B cell (primary cell): ENCODE data around the gene GAREM1. TPM values are rescaled to one million over a fixed set of nuclear protein-coding genes. Genes with fewer than 3 reads are reported as not detected.

ENCODE experiments used
- ATAC-seq: fragments of 200-7000 bp; cut with Tn5 transposase; one replicate; pipeline ENCODE4 v1.10.0; 2021; ENCODE audit warnings: low read depth, mild to moderate bottlenecking, moderate number of reproducible peaks, moderate library complexity
- CTCF ChIA-PET: fragments of 350-600 bp; sonication (Branson Sonifier 250); formaldehyde crosslinking; loops from one replicate; lab custom pipeline; 2021; ENCODE audit warnings: antibody characterized with exemption, inconsistent platforms; lab: Charles Lee
- POLR2A ChIA-PET: fragments of 350-600 bp; sonication (Branson Sonifier 250); formaldehyde crosslinking; loops from one replicate; lab custom pipeline; 2021; ENCODE audit warnings: antibody characterized with exemption; lab: Charles Lee
- DNase-seq: peaks from one replicate; pipeline ENCODE4 v3.0.0; 2013
- H2AFZ ChIP-seq: 2 replicates; pipeline ENCODE4 v1.6.1; 2012; ENCODE audit warnings: mild to moderate bottlenecking, low read depth, low read length; ENCODE audit not compliant: insufficient read depth, poor library complexity, severe bottlenecking
- H3K27ac ChIP-seq, 2 donors: 1 replicate in 1 of 2; 2 replicates in 1 of 2; pipeline ENCODE4 v1.5.1; 2012 to 2013; ENCODE audit warnings: low read length in 2 of 2, mild to moderate bottlenecking in 2 of 2, moderate library complexity in 1 of 2
- H3K27me3 ChIP-seq, 4 experiments: fragments of 200-600 bp in 1 of 4; sonication (generic) in 1 of 4; replicated peaks in 1 of 4; 1 replicate in 2 of 4; 2 replicates in 2 of 4; pipeline versions ENCODE4 v1.6.1 to v1.7.0; 2013 to 2016; ENCODE audit warnings: low read length in 3 of 4, mild to moderate bottlenecking in 2 of 4, mixed read lengths in 1 of 4, moderate library complexity in 1 of 4; ENCODE audit not compliant: insufficient read depth in 4 of 4, control insufficient read depth in 3 of 4; ENCODE audit errors: control extremely low read depth in 1 of 4
- H3K36me3 ChIP-seq, 2 experiments: replicated peaks in 1 of 2; 1 replicate in 1 of 2; 2 replicates in 1 of 2; pipeline versions ENCODE4 v1.6.1 to v1.7.1; 2013; ENCODE audit warnings: low read length in 1 of 2; ENCODE audit not compliant: insufficient read depth in 2 of 2, control insufficient read depth in 1 of 2; ENCODE audit errors: control extremely low read depth in 1 of 2, extremely low read depth in 1 of 2
- H3K4me1 ChIP-seq, 2 donors: fragments of 200-600 bp in 1 of 2; sonication (generic) in 1 of 2; 1 replicate in 1 of 2; 2 replicates in 1 of 2; pipeline versions ENCODE4 v1.5.1 to v1.6.1; 2013 to 2017; ENCODE audit warnings: low read length in 2 of 2; ENCODE audit not compliant: control insufficient read depth in 2 of 2, insufficient read depth in 2 of 2
- H3K4me2 ChIP-seq: replicated peaks from 2 replicates; pipeline ENCODE3; 2012; ENCODE audit warnings: mild to moderate bottlenecking, low read depth, low read length; ENCODE audit not compliant: poor library complexity, severe bottlenecking
- H3K4me3 ChIP-seq, 5 experiments: fragments of 200-600 bp in 1 of 5; sonication (generic) in 1 of 5; 1 replicate in 3 of 5; 2 replicates in 2 of 5; pipeline versions ENCODE4 v1.5.1 to v1.7.0; 2011 to 2016; ENCODE audit warnings: low read length in 4 of 5, mild to moderate bottlenecking in 4 of 5, low read depth in 2 of 5, control low read depth in 1 of 5, moderate library complexity in 1 of 5; ENCODE audit not compliant: insufficient read depth in 1 of 5; ENCODE audit errors: control extremely low read depth in 1 of 5, extremely low read depth in 1 of 5
- H3K79me2 ChIP-seq: fragments of 200-600 bp; sonication (generic); one replicate; pipeline ENCODE4 v1.6.0; 2016; ENCODE audit warnings: low read length; ENCODE audit not compliant: control insufficient read depth, insufficient read depth
- H3K9ac ChIP-seq: fragments of 200-600 bp; sonication (generic); 2 replicates; pipeline ENCODE4 v1.6.1; 2017; ENCODE audit warnings: mild to moderate bottlenecking, low read length, moderate library complexity
- H3K9me3 ChIP-seq, 3 donors: one replicate each; pipeline versions ENCODE4 v1.6.1 to v1.7.1; 2013; ENCODE audit warnings: low read length in 2 of 3; ENCODE audit not compliant: control insufficient read depth in 2 of 3, insufficient read depth in 1 of 3; ENCODE audit errors: control extremely low read depth in 1 of 3
- H4K20me1 ChIP-seq: 2 replicates; pipeline ENCODE4 v1.6.0; 2012; ENCODE audit warnings: mild to moderate bottlenecking, low read length; ENCODE audit not compliant: insufficient read depth, control insufficient read depth, poor library complexity, severe bottlenecking
- H3K27ac Mint-ChIP-seq: one replicate; pipeline ENCODE4 v1.8.0; 2021; ENCODE audit warnings: mixed read lengths
- H3K27me3 Mint-ChIP-seq: one replicate; pipeline ENCODE4 v1.8.0; 2021; ENCODE audit warnings: mixed read lengths
- H3K4me1 Mint-ChIP-seq: one replicate; pipeline ENCODE4 v1.8.0; 2021; ENCODE audit warnings: mixed read lengths
- H3K4me3 Mint-ChIP-seq: one replicate; pipeline ENCODE4 v1.8.0; 2021; ENCODE audit warnings: mixed read lengths
- H3K9me3 Mint-ChIP-seq: one replicate; pipeline ENCODE4 v1.8.0; 2022; ENCODE audit warnings: mixed read lengths; ENCODE audit not compliant: insufficient read depth
- CTCF ChIP-seq: fragments of 200-600 bp; IDR thresholded peaks from one replicate; pipeline ENCODE4 v1.8.0; 2022; ENCODE audit warnings: antibody characterized with exemption, mild to moderate bottlenecking
- EZH2 ChIP-seq: IDR thresholded peaks from 2 replicates; pipeline ENCODE4 v1.6.1; 2012; ENCODE audit warnings: borderline replicate concordance, low read depth, mild to moderate bottlenecking, moderate library complexity, low read length; ENCODE audit not compliant: insufficient read depth, poor library complexity, severe bottlenecking
- WGBS: methylation state at CpG from one replicate; pipeline ENCODE4 v1.1.5; 2013; ENCODE audit warnings: missing lambda C conversion rate; ENCODE audit not compliant: insufficient coverage; 5-methylcytosine and 5-hydroxymethylcytosine counted together
- intact Hi-C: fragments of 100-400 bp; cut with micrococcal nuclease; formaldehyde crosslinking; loops from one replicate; pipeline ENCODE4 v1.10.0; 2022
- polyA plus RNA-seq: library from polyadenylated mRNA; depleted of rRNA; stranded (reverse); fragments of >200 nt; gene quantifications from 2 replicates; pipeline ENCODE4 v1.2.3, GENCODE V29; 2012
- total RNA-seq, 2 donors: library from RNA; stranded (reverse); fragments of 120-200 nt in 1 of 2; gene quantifications; 1 replicate in 1 of 2; 2 replicates in 1 of 2; pipeline versions ENCODE4 v1.2.3 to v1.2.4, GENCODE V29; 2013 to 2022

GAREM1 gene
- total and polyA plus RNA-seq, 2 donors (not counting 1 experiment from before 2014, with no cell fraction given) = not detected

- no peak for ATAC-seq
- Mint-ChIP-seq H3K9me3 (peaks cover 1% of the 10 kb centered on the region), H3K27ac (no peak overlapping the region), H3K27me3 (peaks cover 21% of the 10 kb centered on the region), H3K4me1 (no peaks in the 10 kb centered on the region), H3K4me3 (no peak overlapping the region)
- Histone ChIP-seq H2AFZ (no peak overlapping the region), H4K20me1 (no peaks in the 10 kb centered on the region), H3K9ac (no peak overlapping the region), H3K27me3 (peaks cover 0 to 5% (median 0%) of the 10 kb centered on the region in 4 experiments), H3K9me3 (no peaks in the 10 kb centered on the region), H3K79me2 (no peaks in the 10 kb centered on the region), H3K4me2 (no peak overlapping the region), H3K27ac (no peak overlapping the region), H3K4me1 (no peaks in the 10 kb centered on the region), H3K36me3 (no peaks in the 10 kb centered on the region), H3K4me3 (no peak overlapping the region)
- intact Hi-C loops = no loop called here
- no CpG with 5 or more reads among the region's 1 CpG for WGBS
- CTCF ChIA-PET = no interaction called here
- no peak for DNase-seq
- TF ChIP-seq CTCF (no peak), EZH2 (no peak)
- POLR2A ChIA-PET = no interaction called here
These were observed 45.2 kb downstream of the GAREM1 start for GRCh38 chr18:32425466-32425865.

GRCh38 chr18:32424696-32425095 is 46.0 kb downstream of the GAREM1 start:
- POLR2A ChIA-PET = no interaction called here
- Histone ChIP-seq H3K9me3 (no peaks in the 10 kb centered on the region), H3K4me3 (no peak overlapping the region), H3K9ac (no peak overlapping the region), H3K27me3 (peaks cover 0 to 5% (median 0%) of the 10 kb centered on the region in 4 experiments), H4K20me1 (no peaks in the 10 kb centered on the region), H3K4me1 (no peaks in the 10 kb centered on the region), H3K79me2 (no peaks in the 10 kb centered on the region), H3K4me2 (no peak overlapping the region), H3K36me3 (no peaks in the 10 kb centered on the region), H3K27ac (no peak overlapping the region), H2AFZ (no peak overlapping the region)
- no CpG with 5 or more reads among the region's 1 CpG for WGBS
- H3K27ac Mint-ChIP-seq = no peak overlapping the region
- H3K27me3 Mint-ChIP-seq = peaks cover 17% of the 10 kb centered on the region
- no peak overlapping the region for H3K4me3 Mint-ChIP-seq
- ATAC-seq (no peak), DNase-seq (no peak)
- TF ChIP-seq CTCF (no peak), EZH2 (no peak)
- intact Hi-C loops = no loop called here
- CTCF ChIA-PET = no interaction called here
- no peaks in the 10 kb centered on the region for H3K9me3 Mint-ChIP-seq
- H3K4me1 Mint-ChIP-seq = no peaks in the 10 kb centered on the region
